RWPE2 (cell line): ENCODE measurements around the gene AP1M2.
"Not testable (repeated sequence)": the region's sequence is repeated elsewhere in the genome, so short reads cannot be mapped to it uniquely, and the experiment has no call there.

Experiments
- ATAC-seq: fragments of 200-7000 bp; cut with Tn5 transposase; 3 replicates; pipeline ENCODE4 v1.9.1; 2021; ENCODE audit warnings: low read depth
- DNase-seq: peaks from one replicate; pipeline ENCODE4 v3.0.0-alpha.2; 2020; ENCODE audit warnings: low spot score
- H3K27ac ChIP-seq: fragments of 450-650 bp; 2 replicates; pipeline ENCODE4 v1.5.1; 2017; ENCODE audit warnings: mild to moderate bottlenecking; ENCODE audit not compliant: poor library complexity, severe bottlenecking
- H3K27me3 ChIP-seq: fragments of 250-450 bp; sonication (Bioruptor Pico); 2 replicates; pipeline ENCODE4 v1.5.1; 2021; ENCODE audit warnings: mild to moderate bottlenecking, moderate library complexity; ENCODE audit not compliant: insufficient read depth, poor library complexity, severe bottlenecking
- H3K36me3 ChIP-seq: fragments of 250-450 bp; sonication (Bioruptor Pico); 2 replicates; pipeline ENCODE4 v1.5.1; 2020; ENCODE audit warnings: low read depth, mild to moderate bottlenecking, moderate library complexity
- H3K4me1 ChIP-seq: fragments of 250-450 bp; sonication (Bioruptor Pico); 2 replicates; pipeline ENCODE4 v1.5.1; 2021; ENCODE audit warnings: mild to moderate bottlenecking, moderate library complexity; ENCODE audit not compliant: insufficient read depth, poor library complexity, severe bottlenecking
- H3K4me3 ChIP-seq: fragments of 250-450 bp; sonication (Bioruptor Pico); 2 replicates; pipeline ENCODE4 v1.5.1; 2021; ENCODE audit warnings: mild to moderate bottlenecking, moderate library complexity; ENCODE audit not compliant: severe bottlenecking
- H3K9me3 ChIP-seq: fragments of 250-450 bp; sonication (Bioruptor Pico); 2 replicates; pipeline ENCODE4 v1.5.1; 2021; ENCODE audit warnings: mild to moderate bottlenecking, moderate library complexity; ENCODE audit not compliant: severe bottlenecking
- TF ChIP-seq, protein P1 (sequence below): fragments of 450-650 bp; IDR thresholded peaks from one replicate; pipeline ENCODE4 v1.5.1; 2017; ENCODE audit warnings: mild to moderate bottlenecking, moderate library complexity; ENCODE audit not compliant: poor library complexity, severe bottlenecking

The AP1M2 gene

DNA sequence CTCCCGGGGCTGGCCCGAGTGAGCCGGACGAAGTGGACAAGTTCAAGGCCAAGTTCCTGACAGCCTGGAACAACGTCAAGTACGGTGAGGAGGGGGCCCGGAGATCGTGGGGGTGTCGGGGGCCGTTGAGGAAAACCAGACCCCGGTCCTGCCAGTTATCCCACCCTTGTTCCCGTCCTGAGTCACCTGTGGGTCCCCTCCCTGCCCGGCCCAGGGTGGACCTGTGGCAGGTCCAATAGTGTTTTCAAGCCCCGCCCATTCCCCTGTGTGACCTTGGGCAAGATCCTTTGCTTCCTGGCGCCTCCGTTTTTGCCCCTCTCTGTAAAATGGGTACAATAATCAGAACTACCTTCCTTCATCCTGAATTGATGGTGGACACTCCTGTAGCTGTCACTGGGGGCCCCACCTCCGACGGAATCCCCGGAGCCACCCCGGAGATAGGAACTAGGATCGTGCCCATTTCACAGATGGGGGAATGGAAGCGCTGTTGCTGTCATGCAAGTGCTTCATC is 42.8 kb downstream of the AP1M2 start:
- H3K27ac ChIP-seq, result peak overlapping the region; percentile 43
- DNase-seq, result no peak

DNA sequence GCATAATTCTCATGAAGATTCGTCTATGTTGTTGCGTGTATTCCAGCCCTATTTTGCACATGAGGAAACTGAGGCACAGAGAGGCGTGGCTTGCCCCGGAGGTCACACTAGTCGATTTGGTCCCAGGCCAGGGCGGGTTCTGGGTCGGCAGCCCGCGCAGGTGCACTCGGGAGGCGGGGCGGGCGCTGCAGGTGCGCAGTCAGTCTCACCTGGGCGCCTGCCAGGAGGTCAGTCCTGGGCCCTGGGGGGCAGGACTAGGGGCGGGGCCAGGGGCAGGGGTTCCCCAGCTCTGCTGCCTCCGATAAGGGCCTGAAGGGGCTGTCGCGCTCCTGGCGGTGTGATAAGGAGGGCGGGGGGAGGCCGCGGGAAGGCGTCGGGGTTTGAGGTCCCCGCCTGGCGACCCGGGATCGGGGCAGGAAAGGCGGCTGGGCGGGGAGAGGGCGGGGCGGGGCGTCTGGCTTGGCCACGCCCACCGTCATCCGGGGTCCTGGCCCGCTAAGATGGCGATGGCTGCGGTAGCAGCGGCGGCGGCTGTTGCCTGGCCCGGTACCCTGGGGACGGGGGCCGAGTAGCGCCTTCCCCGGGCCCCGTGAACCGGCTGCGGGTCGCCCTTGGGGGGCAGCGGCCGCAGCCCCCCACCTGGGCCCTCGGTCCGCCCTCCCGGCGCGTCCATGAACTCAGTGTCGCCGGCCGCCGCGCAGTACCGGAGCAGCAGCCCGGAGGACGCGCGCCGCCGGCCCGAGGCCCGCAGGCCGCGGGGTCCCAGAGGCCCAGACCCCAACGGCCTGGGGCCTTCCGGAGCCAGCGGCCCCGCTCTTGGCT is 43.5 kb downstream of the AP1M2 start, which contains the start of gene ATG4D:
ATG4D (plus strand) TSS at position 485 of the 822 bp plus-strand sequence; CDS start at position 672, 187 bp downstream.
- peak within 1 kb of the TSS; percentile 43 for H3K27ac ChIP-seq
- DNase-seq (peak; percentile 88), ATAC-seq (peak; percentile 81)
- peaks cover 23% of the 10 kb centered on the region for H3K36me3 ChIP-seq
- H3K9me3 ChIP-seq, result no peaks in the 10 kb centered on the region
- H3K4me3 ChIP-seq, result peak within 1 kb of the TSS; percentile 95
- TF ChIP-seq, protein P1, sequence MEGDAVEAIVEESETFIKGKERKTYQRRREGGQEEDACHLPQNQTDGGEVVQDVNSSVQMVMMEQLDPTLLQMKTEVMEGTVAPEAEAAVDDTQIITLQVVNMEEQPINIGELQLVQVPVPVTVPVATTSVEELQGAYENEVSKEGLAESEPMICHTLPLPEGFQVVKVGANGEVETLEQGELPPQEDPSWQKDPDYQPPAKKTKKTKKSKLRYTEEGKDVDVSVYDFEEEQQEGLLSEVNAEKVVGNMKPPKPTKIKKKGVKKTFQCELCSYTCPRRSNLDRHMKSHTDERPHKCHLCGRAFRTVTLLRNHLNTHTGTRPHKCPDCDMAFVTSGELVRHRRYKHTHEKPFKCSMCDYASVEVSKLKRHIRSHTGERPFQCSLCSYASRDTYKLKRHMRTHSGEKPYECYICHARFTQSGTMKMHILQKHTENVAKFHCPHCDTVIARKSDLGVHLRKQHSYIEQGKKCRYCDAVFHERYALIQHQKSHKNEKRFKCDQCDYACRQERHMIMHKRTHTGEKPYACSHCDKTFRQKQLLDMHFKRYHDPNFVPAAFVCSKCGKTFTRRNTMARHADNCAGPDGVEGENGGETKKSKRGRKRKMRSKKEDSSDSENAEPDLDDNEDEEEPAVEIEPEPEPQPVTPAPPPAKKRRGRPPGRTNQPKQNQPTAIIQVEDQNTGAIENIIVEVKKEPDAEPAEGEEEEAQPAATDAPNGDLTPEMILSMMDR, result no peak
- no peaks in the 10 kb centered on the region for H3K27me3 ChIP-seq
- H3K4me1 ChIP-seq, result peaks cover 6% of the 10 kb centered on the region

More for the DNA sequence above, 42.8 kb downstream of the AP1M2 start:
- H3K9me3 ChIP-seq, result no peaks in the 10 kb centered on the region
- TF ChIP-seq, protein P1, result no peak
- peaks cover 30% of the 10 kb centered on the region for H3K36me3 ChIP-seq
- ATAC-seq, result peak; percentile 6; the same call in 1 of the 3 replicates
- no peaks in the 10 kb centered on the region for H3K27me3 ChIP-seq
- peak overlapping the region; percentile 95 for H3K4me3 ChIP-seq
- peaks cover 6% of the 10 kb centered on the region for H3K4me1 ChIP-seq

DNA sequence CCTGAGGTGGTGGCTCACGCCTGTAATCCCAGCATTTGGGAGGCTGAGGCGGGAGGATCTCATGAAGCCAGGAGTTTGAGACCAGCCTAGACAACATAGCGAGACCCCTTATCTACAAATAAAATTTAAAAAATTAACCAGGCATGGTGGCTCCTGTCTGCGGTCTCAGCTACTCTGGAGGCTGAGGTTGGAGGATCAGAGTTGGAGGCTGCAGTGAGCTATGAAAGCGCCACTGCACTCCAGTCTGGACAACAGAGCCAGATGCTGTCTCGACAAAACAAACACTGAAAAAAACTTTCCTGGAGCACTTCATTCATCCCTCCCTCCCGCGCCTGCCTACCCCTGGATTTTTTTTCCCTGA is 44.1 kb downstream of the AP1M2 start:
- Histone ChIP-seq H3K4me1 (peaks cover 6% of the 10 kb centered on the region), H3K9me3 (no peaks in the 10 kb centered on the region), H3K27me3 (no peaks in the 10 kb centered on the region), H3K27ac (no peak overlapping the region), H3K4me3 (peak overlapping the region; percentile 95), H3K36me3 (peaks cover 17% of the 10 kb centered on the region)
- ATAC-seq, result no peak
- DNase-seq, result no peak
- TF ChIP-seq, protein P1, result no peak

DNA sequence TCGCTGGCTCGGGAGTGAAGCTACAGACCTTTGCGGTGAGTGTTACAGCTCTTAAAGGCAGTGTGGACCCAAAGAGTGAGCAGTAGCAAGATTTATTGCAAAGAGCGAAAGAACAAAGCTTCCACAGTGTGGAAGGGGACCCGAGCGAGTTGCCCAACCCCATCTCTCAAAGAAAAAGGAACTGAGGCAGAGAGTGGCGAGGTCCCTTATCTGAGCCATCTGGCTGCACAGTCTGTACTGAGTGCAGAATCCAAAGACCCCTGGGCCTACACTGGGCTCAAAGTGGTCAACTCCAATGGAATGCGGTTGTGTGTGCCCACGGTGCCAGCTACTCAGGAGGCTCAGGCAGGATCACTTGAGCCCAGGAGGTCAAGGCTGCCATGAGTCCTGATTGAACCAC is 48.1 kb downstream of the AP1M2 start:
- not testable (repeated sequence) for DNase-seq, H3K36me3 ChIP-seq, H3K27ac ChIP-seq, H3K27me3 ChIP-seq, H3K9me3 ChIP-seq, ATAC-seq, H3K4me3 ChIP-seq
- peaks cover 11% of the 10 kb centered on the region for H3K4me1 ChIP-seq

- no peak overlapping the region for H3K27ac ChIP-seq
- peaks cover 15% of the 10 kb centered on the region for H3K4me1 ChIP-seq
- H3K9me3 ChIP-seq, result no peaks in the 10 kb centered on the region
- H3K36me3 ChIP-seq, result no peaks in the 10 kb centered on the region
- no peak overlapping the region for H3K4me3 ChIP-seq
- DNase-seq, result no peak
- H3K27me3 ChIP-seq, result no peaks in the 10 kb centered on the region
- no peak for ATAC-seq
- TF ChIP-seq, protein P1, result no peak
Measured at GRCh38 chr19:10538204-10538983, 48.7 kb downstream of the AP1M2 start.
